HEK293 (cell line): ENCODE data around the gene PKP3.
"Not testable (repeated sequence)": the region's sequence is repeated elsewhere in the genome, so short reads cannot be mapped to it uniquely, and the experiment has no call there.

Source experiments
- CTCF ChIP-seq: fragments of 450-650 bp; formaldehyde crosslinking; IDR thresholded peaks from 2 replicates; pipeline ENCODE4 v1.5.1; 2016; ENCODE audit warnings: missing biosample characterization, missing genetic modification characterization
- PBX3 ChIP-seq: sonication (generic); formaldehyde crosslinking; IDR thresholded peaks from 2 replicates; pipeline ENCODE4 v1.8.1; 2022; ENCODE audit warnings: mild to moderate bottlenecking, moderate library complexity, missing genetic modification reagents
- ZNF354C ChIP-seq: fragments of 450-650 bp; formaldehyde crosslinking; IDR thresholded peaks from 2 replicates; pipeline ENCODE4 v1.5.1; 2016; ENCODE audit warnings: missing biosample characterization, missing genetic modification characterization, low read depth, borderline replicate concordance
- ZNF585B ChIP-seq: fragments of 450-650 bp; formaldehyde crosslinking; IDR thresholded peaks from 2 replicates; pipeline ENCODE4 v1.5.1; 2016; ENCODE audit warnings: missing biosample characterization, missing genetic modification characterization
- ZNF639 ChIP-seq: fragments of 450-650 bp; formaldehyde crosslinking; IDR thresholded peaks from 2 replicates; pipeline ENCODE4 v1.5.1; 2016; ENCODE audit warnings: missing biosample characterization, missing genetic modification characterization

- not testable (repeated sequence) for TF ChIP-seq CTCF (tag by site-specific recombination); ZNF639 (tag by site-specific recombination); ZNF585B; PBX3 (CRISPR knock-in tag); ZNF354C (tag by site-specific recombination)
Measured at GRCh38 chr11:389369-389768, 4.6 kb upstream of the PKP3 start.
